GM19099 (cell line): ENCODE measurements around the gene IQCH.

Experiments
- POLR2A ChIP-seq: IDR thresholded peaks from 3 replicates; pipeline ENCODE4 v1.6.1; 2011; ENCODE audit warnings: low read depth; ENCODE audit not compliant: insufficient read length; ENCODE audit errors: extremely low read depth

The IQCH gene

GRCh38 chr15:67276666-67277065 is 22.1 kb downstream of the IQCH start:
- no peak for TF ChIP-seq POLR2A

DNA sequence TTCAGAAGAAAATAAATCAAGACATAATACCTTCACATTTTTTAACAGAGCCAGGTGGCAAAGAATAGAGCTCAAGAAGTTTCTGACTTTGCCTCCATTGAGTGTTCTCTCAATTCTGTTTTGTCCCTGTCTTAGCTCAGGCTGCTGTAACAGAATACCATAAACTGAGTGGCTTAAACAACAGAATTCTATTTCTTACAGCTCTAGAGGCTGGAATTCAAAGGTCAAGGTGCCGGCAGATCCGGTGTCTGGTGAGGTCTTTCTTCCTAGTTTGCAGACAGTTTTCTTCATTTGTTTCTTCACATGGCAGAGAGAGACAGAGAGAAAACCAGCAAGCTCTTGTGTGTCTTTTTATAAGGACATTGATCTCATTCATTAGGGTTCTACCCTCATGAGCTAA is 25.6 kb downstream of the IQCH start:
- TF ChIP-seq POLR2A: no peak

DNA sequence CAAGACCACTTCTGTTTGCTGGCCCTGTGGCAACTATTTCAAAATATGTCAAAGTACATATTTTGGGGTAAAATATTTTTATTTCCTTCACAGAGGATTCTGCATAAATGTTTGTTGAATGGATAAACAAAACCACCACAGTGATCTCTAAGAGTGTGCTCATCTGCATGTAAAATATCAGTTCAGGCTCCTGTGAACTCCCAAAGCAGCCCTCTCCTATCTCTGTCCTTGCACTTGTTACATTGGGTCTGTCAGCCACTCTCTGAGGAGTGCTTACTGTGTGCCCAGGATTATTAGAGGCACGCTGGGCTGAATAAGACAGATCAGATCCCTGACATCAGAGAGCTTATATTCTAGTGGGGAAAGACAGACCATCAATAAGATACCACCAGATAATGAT is 27.1 kb downstream of the IQCH start:
- TF ChIP-seq POLR2A: no peak

GRCh38 chr15:67290319-67290718 is 35.7 kb downstream of the IQCH start:
- TF ChIP-seq POLR2A: no peak

DNA sequence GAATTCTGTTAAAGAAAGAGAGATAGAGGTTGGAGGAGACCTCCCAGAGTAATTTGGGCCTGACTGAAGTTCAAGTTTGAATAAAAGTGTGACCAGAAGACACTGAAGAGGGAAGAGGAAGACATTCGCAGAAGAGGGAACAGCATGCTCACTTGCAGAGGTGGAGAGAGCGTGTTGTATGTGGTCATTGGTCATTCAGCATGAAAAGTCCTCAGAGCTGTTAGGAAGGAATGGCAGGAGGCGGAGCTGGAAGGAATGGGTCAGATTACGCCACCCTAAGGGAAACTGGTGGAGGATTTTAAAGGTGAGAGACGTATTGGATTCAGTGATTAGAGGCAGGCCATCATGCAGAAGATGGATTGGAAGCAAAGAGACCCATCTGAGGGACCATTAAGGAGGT is 41.6 kb downstream of the IQCH start:
- TF ChIP-seq POLR2A: no peak

- TF ChIP-seq POLR2A: no peak
Observed at GRCh38 chr15:67296684-67297083, 42.1 kb downstream of the IQCH start.

- no peak for TF ChIP-seq POLR2A
Observed at GRCh38 chr15:67300266-67301025, 45.9 kb downstream of the IQCH start.

DNA sequence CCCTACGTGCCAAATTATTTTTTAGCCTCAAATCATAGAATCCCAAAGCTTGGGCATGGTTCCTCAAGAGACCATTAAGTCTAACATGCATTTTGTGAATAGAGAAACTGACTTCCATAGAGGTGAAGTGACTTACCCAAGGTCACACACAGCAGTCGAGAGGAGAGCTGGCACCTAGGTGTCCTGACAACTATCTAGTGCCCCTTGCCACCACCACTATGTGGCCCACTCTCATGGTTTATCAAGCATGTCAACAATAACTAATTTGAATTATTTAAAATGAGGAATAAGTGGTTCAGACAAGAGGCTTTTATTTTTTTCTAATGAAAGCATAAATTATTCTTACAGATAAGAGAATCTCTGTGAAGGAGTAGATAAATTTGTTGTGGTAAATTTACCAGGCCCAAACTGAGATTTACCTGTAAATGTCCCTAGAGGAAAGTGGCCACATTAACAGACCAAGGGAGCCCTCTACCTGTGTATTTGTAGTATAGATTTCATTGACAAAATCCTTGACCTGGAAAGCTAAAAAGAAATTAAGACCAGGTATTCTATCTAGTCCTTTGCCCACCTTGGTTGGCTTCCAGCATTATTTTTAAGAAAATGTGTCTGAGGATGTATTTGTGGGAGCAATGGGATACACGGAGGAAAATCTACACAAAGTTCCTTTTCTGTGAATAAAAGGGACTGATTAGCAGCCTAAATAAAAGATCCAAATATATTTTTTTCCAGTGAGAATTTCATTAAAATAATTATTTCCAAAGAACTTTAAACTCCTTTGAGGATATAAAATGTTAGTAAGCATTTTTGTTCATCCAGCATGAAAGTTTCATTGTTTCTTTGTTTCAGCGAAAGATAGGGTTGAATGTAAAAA is 49.1 kb downstream of the IQCH start:
- no peak for TF ChIP-seq POLR2A

DNA sequence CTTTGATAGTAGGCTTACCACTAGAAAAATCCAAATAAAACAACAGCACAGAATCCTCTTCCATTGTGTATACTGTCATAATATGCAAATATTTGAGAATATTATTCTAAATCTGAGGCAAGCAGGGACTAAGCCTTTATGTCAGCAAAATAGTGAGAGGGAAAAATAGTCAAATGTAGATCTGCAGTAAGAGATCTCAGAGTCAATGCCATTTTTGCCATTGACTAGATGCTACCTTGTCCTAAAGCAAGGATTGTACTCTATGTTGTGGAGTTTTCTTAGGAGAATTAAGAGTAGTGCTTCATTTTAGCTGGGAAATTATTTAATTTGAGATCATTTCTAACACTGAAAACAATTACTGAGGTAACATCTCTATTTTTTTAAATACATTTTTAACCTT is 50.2 kb downstream of the IQCH start:
- no peak for TF ChIP-seq POLR2A

GRCh38 chr15:67305506-67305905 is 50.9 kb downstream of the IQCH start:
- TF ChIP-seq POLR2A: no peak

GRCh38 chr15:67307156-67307555 is 52.6 kb downstream of the IQCH start:
- TF ChIP-seq POLR2A: no peak

- no peak for TF ChIP-seq POLR2A
Observed at GRCh38 chr15:67307889-67308597, 53.5 kb downstream of the IQCH start.

GRCh38 chr15:67311731-67312130 is 57.1 kb downstream of the IQCH start:
- no peak for TF ChIP-seq POLR2A

- no peak for TF ChIP-seq POLR2A
Observed at GRCh38 chr15:67319961-67320360, 65.4 kb downstream of the IQCH start.

DNA sequence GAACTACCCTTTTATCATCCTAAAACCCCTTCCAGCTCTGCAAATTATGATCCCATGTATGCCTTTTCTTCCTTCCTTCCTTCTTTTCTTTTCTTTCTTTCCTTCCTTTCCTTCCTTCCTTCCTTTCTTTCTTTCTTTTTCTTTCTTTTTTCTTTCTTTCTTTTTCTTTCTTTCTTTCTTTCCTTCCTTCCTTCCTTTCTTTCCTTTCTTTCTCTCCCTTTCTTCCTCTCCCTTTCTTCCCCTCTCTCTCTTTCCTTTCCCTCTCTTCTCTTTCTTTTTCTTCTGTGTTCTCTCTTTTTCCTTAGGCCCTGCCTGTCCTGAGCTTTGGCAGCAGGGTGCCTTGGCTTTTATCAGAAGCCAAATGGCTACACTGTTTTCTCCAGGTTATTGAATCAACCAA is 66.8 kb downstream of the IQCH start:
- TF ChIP-seq POLR2A: no peak
